Activated CD4-positive, CD25-positive, alpha-beta regulatory T cell treated with anti-CD3 and anti-CD28 coated beads, Interleukin-2, amount 50 U/mL, for 16 hours (primary cell): ENCODE measurements around the gene CDH2.

ENCODE experiments used
- DNase-seq: peaks from one replicate; pipeline ENCODE4 v3.0.0-alpha.2; 2020; ENCODE audit warnings: low read depth, low spot score

The CDH2 gene

DNA sequence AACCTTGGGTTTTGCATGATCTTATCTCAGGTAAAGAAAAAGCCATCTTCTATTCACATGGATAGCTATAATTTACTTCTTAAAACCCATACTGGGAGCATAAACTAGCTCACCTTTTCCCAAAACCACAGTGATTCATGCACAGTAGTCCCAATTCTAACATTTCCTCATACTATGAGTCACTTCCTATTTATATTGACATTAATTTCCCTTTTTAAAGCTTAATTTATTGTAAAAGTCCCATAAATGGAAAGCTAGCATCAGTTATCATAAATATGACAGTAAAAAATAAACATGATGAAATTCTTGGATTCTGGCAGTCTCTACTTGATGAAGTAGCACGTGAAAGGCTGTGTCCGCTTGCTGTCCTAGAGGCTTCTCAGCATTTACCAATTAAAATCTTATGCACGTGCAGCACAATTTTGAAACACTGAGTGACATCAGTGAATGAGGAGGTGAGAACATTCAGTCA lies 180.1 kb downstream of the CDH2 start:
- no peak for DNase-seq

GRCh38 chr18:27995770-27996502 lies 181.0 kb downstream of the CDH2 start:
- DNase-seq, result no peak

GRCh38 chr18:27994571-27994970 lies 182.4 kb downstream of the CDH2 start:
- DNase-seq, result no peak

- no peak for DNase-seq
Observed at GRCh38 chr18:27991391-27991790, 185.5 kb downstream of the CDH2 start.

- no peak for DNase-seq
Observed at GRCh38 chr18:27985832-27986231, 191.1 kb downstream of the CDH2 start.

GRCh38 chr18:27983780-27984179 lies 193.2 kb downstream of the CDH2 start:
- no peak for DNase-seq

- DNase-seq, result no peak
Observed at GRCh38 chr18:27976806-27977408, 200.0 kb downstream of the CDH2 start.

DNA sequence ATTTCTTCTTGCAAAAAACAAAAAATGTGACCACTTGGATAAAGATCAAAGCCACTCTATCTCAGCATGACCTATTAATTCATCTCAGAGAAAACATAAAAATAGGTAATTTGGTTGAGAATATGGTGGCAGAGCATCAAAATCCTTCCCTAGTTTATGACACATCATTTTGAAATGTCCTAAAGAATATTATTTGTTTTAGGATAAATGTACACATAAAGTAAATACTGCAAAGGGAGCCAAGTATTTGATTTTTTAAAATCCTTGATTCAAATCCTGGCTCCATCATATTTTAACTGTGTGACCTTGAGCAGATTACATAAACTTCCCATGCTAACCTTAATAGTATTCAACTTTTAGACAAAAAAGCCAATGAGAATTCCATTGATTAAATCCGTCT lies 206.6 kb downstream of the CDH2 start:
- no peak for DNase-seq

DNA sequence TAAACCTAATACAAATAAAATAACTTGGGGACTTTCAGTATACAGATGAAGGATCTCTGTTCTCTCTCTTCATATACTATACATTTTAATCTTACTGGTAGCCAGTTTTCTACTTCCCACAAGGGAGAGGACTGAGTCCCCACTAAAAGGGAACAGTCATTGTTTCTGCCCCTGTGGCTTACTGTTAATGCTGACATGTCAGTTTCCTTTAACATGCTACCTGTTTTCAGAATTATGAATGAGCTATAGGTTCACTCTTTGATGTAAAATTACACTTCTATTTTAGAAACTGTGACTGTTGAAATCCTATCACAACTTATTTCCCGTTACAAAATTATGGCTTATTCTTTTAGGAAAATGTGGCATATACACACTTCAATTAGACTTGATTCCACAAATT lies 207.7 kb downstream of the CDH2 start:
- DNase-seq, result no peak

DNA sequence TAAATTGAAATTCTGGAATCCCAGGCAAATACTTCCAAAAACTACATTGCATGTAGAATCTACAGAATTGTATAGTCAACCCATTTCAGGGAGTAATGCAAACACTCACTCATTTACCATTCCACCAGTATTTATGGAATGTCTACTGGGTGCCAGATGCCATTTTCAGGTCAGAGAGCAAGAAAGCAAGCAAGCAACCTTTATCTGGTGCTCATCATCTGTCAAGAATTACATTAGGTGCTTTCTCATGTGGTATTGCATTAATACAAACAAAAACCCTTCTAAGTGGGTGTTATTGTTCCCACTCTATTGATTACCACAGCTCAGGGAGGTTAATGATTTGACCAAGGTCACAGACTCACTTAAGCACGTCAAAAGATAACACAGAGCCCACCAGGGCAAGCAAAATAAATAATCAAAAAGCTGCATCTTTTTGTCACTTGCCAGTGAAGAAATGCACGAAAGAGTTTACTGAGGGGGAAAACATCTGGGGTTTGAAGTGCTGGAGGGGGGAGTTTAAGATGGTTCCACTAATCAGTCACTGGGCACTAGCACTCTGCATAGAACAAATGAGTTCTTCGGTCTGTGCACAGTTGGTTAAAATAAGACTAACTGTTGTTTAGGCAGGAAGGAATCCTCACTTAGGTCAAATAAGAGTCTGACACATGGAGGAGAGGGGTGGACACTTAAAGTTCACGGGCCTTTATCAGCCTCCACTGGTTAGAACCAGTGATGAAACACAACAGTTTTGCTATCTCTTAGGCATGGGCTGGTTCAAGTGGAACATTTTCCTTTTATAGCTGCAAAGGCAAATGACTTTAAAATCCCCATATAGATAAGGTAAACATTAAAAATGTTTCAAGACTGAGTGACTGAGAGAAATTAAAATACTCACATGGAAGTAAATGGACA lies 208.8 kb downstream of the CDH2 start:
- DNase-seq, result no peak

DNA sequence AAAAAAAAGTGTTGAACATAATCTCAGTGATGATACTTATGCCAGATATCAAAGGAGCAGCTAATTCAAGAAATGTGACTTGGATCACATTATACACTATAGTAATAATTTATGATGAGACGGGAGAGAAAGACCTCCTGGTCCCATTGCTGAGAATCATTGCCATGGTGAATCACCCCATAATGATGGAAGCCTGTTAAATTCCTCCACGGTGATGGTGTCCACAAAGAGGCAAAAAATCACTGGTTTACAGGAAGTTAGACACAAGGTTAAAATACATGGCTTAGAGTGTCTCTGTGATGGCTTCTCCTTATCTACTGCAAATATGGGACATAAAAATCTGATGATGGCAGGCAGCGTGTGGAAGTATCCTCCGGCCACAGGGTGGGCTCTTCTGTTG lies 210.0 kb downstream of the CDH2 start:
- DNase-seq, result no peak

GRCh38 chr18:27964811-27965210 lies 212.1 kb downstream of the CDH2 start:
- DNase-seq, result no peak

- DNase-seq, result no peak
Observed at GRCh38 chr18:27959101-27959500, 217.8 kb downstream of the CDH2 start.

DNA sequence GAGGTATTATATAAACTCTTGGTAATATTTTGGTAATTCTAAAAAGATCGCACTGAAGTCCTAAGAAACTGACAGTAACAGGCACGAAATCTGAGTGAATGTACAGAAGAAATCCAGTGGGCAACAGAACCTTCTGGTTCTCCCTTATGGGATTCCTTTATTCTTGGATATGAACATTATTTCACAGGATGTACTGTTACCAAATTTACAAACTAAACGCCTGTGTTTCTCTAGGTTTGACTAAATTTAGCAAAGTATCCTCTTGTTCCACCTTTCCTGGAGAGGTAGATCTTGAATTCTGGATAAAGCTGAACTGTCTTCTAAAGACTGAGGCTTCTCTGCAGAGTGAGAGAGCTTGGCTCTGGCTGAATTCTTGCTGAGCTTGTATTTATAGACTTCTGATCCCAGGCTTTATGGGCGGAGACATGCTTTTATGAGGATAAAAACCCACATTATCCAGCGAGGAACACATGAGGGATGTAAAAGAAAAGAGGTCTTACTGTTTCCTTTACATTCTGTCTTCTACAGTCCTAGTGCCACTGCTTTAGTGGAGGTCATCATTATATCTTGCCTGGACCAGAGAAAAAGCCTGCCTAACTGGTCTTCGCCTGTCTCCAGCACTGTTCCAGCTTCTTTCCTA lies 220.8 kb downstream of the CDH2 start:
- DNase-seq, result no peak

DNA sequence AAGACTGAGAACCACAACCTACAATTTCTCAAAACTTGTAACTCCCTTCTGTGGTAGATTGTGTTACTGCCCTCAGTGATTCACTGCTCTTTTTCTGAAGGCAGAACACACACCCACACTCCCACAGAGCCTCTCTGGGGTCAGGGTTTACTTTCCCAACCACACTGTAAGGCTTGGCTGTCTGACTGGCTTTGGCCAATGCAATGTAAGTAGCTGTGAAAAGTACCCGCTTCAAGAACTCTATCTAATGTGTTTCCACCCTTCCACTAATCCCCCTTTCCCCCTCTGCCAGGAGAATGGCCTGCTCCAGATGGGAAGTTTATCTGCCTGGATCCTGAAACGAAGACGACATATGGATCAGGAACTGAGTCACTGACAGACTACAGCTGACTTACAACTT lies 222.7 kb downstream of the CDH2 start:
- no peak for DNase-seq

- DNase-seq, result no peak
Observed at GRCh38 chr18:27952741-27953140, 224.2 kb downstream of the CDH2 start.

GRCh38 chr18:27950648-27951228 lies 226.2 kb downstream of the CDH2 start:
- DNase-seq, result no peak

DNA sequence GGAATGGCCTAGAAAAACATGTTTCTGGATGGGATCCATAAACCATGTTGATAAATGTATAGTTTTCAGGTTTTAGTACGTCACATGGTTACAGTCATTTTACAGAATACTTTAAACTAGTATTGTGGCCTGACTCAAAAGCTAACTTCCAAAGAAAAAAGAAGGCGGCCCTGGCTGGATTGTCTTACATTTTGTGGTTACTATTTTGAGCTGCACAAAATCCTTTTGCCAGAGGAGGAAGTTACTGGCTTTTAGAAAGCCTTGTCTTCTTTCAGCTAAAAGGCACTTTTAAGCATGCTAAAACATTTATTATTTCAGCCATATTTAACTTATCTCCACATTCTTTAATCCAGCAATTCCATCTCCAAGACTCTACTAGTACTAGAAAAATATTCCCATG lies 227.9 kb downstream of the CDH2 start:
- DNase-seq, result no peak

DNA sequence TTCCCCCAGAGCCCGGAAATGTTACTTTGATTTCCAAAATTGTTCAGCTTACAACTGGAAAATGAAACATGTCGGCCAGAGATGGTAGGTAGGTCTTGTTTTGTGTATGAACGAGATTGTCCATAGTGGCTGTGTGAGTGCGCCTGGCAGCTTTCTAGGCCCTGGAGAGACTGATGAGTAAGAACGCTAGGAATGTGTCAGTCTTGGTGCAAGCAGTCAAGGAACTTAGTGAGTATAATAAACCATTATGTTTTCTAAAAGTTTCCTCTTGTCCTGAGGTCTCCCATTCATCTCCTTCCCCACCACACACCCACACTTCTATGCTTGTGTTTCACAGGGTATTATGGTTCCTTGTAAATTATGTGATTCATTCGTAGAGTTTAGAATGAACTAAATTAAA lies 234.2 kb downstream of the CDH2 start:
- no peak for DNase-seq

DNA sequence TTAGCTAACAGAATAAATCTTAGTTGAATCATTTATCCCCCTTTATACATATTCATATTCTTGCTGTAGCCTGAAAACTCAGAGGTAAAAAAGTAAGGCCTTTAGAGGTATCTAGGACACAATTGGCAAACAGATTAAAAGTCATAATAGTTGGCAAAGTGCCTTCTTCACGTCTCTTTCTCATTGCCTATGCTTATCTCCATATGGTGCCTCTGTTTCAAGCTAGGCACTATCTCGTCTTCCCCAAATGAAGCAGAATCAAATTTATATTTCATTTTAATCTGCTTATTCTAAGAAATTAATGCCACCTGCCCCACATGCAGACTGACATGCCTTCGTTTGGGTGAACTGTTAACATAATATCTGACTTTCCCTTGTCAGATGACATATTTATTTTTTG lies 245.4 kb downstream of the CDH2 start:
- no peak for DNase-seq

- no peak for DNase-seq
Observed at GRCh38 chr18:27922780-27923179, 254.2 kb downstream of the CDH2 start.
